ENCODE data around the gene DNAJC17. TPM values are rescaled to one million over a fixed set of nuclear protein-coding genes. Genes with fewer than 3 reads are reported as not detected.

DNAJC17 gene
- total and polyA plus RNA-seq, 4 donors: 10.0 to 32.5 (median 19.9) TPM

DNA sequence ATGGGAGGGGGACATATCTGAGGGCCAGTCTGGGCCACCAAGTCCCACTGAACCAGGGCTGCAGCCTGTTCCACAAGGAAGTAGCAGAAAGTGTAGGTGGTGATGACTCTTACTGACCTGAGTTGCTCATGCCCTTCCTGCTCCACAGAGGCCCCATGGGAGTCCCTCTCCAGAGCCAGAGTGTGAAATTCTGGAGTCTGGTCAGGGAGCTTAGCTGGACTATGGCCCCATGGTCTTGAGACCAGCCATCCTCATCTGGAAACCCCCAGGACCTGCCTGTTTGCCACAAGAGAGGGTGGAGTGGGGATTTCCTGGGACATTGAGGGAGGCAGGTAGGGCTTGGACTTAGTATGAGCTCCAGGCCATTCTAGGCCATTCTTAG lies 39.6 kb upstream of the DNAJC17 start:
- Histone ChIP-seq H3K9me3 (ENCODE audit: control insufficient read depth in 4 of 4, low read length in 3 of 4) (no peaks in the 10 kb centered on the region), H3K27me3 (ENCODE audit: control insufficient read depth in 4 of 4, insufficient read depth in 4 of 4, low read length in 3 of 4) (peaks cover 0 to 2% (median 1%) of the 10 kb centered on the region in 4 donors), H3K27ac (ENCODE audit: low read depth in 1 of 2, low read length in 2 of 2) (peak overlapping the region in 1 of 2 donors; percentile 18), H3K4me1 (ENCODE audit: control insufficient read depth in 4 of 4, insufficient read depth in 4 of 4, low read length in 3 of 4) (peaks cover 8 to 20% (median 10%) of the 10 kb centered on the region in 4 donors), H3K36me3 (ENCODE audit: control insufficient read depth in 4 of 4, insufficient read depth in 3 of 4, low read depth in 1 of 4, low read length in 3 of 4) (no peaks in the 10 kb centered on the region), H3K9ac (ENCODE audit: low read depth in 1 of 2, low read length in 2 of 2) (no peak overlapping the region), H3K4me3 (ENCODE audit: low read depth in 1 of 3, low read length in 3 of 3) (no peak overlapping the region)
- no peak for DNase-seq (ENCODE audit: low spot score)
- no peak for TF ChIP-seq GABPA (IDR thresholded peaks at IDR 0.05 in 1 of 2, conservative IDR thresholded peaks at IDR 0.05 in 1 of 2)

DNA sequence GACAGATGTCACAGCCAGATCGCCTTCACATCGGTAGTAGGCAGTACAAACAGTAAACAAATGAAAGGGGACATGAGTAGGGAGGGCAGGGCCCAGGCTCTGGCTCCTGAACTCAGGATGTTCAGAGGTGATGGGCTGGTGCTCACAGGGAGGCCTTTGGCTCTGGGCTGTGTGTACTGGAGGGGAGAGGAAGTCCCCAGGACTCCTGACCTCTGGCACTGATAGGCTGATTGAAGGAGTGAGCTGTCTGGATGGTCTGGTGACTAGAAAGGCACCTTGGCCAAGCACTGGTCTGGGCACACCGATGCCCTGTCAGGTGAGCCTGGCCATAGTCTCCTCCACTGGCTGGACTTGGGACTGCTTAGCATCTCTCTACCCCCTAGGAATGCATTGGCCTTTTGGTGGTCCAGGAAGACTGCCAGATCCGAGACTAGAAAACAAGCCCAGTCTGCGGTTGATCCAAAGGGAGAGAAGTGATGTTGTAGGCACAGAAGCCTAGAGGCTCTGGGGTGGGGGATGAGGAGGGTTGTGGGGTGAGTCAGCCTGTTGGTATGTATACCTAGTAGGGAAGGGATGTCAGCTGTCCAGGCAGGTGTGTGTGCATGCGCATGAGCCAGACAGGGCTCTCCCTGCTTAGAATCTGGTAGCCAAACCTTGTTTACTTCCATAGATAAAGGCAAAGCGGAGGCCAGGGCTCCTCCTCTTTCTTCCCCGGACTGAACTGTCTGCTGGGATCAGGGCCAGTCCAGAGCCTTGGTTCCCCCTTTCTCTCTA lies 38.4 kb upstream of the DNAJC17 start:
- no peak overlapping the region for H3K9ac ChIP-seq (ENCODE audit: low read depth in 1 of 2, low read length in 2 of 2)

DNA sequence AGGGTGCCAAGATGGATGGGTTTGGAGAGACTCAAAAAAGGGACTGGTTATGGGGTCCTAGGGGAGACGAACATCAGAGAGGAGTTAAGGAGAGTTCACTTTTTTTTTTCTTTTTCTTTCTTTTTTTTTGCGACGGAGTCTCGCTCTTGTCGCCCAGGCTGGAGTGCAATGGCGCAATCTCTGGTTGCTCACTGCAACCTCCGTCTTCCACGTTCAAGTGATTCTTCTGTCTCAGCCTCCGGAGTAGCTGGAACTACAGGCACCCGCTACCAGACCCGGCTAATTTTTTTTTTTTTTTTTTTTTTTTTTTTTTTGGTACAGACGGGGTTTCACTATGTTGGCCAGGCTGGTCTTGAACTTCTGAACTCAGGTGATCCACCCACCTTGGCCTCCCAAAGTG lies 37.8 kb upstream of the DNAJC17 start:
- TF ChIP-seq, protein P1, sequence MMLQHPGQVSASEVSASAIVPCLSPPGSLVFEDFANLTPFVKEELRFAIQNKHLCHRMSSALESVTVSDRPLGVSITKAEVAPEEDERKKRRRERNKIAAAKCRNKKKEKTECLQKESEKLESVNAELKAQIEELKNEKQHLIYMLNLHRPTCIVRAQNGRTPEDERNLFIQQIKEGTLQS (IDR thresholded peaks at IDR 0.05): no peak
- TF ChIP-seq, protein P2, sequence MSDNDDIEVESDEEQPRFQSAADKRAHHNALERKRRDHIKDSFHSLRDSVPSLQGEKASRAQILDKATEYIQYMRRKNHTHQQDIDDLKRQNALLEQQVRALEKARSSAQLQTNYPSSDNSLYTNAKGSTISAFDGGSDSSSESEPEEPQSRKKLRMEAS (IDR thresholded peaks at IDR 0.05): no peak
- TF ChIP-seq, protein P3, sequence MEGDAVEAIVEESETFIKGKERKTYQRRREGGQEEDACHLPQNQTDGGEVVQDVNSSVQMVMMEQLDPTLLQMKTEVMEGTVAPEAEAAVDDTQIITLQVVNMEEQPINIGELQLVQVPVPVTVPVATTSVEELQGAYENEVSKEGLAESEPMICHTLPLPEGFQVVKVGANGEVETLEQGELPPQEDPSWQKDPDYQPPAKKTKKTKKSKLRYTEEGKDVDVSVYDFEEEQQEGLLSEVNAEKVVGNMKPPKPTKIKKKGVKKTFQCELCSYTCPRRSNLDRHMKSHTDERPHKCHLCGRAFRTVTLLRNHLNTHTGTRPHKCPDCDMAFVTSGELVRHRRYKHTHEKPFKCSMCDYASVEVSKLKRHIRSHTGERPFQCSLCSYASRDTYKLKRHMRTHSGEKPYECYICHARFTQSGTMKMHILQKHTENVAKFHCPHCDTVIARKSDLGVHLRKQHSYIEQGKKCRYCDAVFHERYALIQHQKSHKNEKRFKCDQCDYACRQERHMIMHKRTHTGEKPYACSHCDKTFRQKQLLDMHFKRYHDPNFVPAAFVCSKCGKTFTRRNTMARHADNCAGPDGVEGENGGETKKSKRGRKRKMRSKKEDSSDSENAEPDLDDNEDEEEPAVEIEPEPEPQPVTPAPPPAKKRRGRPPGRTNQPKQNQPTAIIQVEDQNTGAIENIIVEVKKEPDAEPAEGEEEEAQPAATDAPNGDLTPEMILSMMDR (IDR thresholded peaks at IDR 0.05; ENCODE audit: low read depth, low read length, missing input control): no peak
- no peak for TF ChIP-seq JUND (IDR thresholded peaks at IDR 0.05)
- TF ChIP-seq TAF1 (conservative IDR thresholded peaks at IDR 0.05): no peak
- no peak for TF ChIP-seq FOXA2 (IDR thresholded peaks at IDR 0.05)
- TF ChIP-seq RAD21 (IDR thresholded peaks at IDR 0.05): no peak
- TF ChIP-seq HNF4A (conservative IDR thresholded peaks at IDR 0.05): no peak
- no peak for TF ChIP-seq YY1 (IDR thresholded peaks at IDR 0.05)
- TF ChIP-seq FOXA1 (IDR thresholded peaks at IDR 0.05): no peak
- TF ChIP-seq SP1 (IDR thresholded peaks at IDR 0.05): no peak
- TF ChIP-seq, protein P4, sequence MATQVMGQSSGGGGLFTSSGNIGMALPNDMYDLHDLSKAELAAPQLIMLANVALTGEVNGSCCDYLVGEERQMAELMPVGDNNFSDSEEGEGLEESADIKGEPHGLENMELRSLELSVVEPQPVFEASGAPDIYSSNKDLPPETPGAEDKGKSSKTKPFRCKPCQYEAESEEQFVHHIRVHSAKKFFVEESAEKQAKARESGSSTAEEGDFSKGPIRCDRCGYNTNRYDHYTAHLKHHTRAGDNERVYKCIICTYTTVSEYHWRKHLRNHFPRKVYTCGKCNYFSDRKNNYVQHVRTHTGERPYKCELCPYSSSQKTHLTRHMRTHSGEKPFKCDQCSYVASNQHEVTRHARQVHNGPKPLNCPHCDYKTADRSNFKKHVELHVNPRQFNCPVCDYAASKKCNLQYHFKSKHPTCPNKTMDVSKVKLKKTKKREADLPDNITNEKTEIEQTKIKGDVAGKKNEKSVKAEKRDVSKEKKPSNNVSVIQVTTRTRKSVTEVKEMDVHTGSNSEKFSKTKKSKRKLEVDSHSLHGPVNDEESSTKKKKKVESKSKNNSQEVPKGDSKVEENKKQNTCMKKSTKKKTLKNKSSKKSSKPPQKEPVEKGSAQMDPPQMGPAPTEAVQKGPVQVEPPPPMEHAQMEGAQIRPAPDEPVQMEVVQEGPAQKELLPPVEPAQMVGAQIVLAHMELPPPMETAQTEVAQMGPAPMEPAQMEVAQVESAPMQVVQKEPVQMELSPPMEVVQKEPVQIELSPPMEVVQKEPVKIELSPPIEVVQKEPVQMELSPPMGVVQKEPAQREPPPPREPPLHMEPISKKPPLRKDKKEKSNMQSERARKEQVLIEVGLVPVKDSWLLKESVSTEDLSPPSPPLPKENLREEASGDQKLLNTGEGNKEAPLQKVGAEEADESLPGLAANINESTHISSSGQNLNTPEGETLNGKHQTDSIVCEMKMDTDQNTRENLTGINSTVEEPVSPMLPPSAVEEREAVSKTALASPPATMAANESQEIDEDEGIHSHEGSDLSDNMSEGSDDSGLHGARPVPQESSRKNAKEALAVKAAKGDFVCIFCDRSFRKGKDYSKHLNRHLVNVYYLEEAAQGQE (IDR thresholded peaks at IDR 0.05): no peak
- TF ChIP-seq EGR1 (IDR thresholded peaks at IDR 0.05; ENCODE audit: low read depth in 2 of 2): no peak
- no peak for TF ChIP-seq HNF4G (IDR thresholded peaks at IDR 0.05)
- TF ChIP-seq, protein P5, sequence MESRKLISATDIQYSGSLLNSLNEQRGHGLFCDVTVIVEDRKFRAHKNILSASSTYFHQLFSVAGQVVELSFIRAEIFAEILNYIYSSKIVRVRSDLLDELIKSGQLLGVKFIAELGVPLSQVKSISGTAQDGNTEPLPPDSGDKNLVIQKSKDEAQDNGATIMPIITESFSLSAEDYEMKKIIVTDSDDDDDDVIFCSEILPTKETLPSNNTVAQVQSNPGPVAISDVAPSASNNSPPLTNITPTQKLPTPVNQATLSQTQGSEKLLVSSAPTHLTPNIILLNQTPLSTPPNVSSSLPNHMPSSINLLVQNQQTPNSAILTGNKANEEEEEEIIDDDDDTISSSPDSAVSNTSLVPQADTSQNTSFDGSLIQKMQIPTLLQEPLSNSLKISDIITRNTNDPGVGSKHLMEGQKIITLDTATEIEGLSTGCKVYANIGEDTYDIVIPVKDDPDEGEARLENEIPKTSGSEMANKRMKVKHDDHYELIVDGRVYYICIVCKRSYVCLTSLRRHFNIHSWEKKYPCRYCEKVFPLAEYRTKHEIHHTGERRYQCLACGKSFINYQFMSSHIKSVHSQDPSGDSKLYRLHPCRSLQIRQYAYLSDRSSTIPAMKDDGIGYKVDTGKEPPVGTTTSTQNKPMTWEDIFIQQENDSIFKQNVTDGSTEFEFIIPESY (IDR thresholded peaks at IDR 0.05): no peak
- TF ChIP-seq NR2F2 (IDR thresholded peaks at IDR 0.05): no peak
- no peak for TF ChIP-seq GABPA (IDR thresholded peaks at IDR 0.05 in 1 of 2, conservative IDR thresholded peaks at IDR 0.05 in 1 of 2)
- no peak for TF ChIP-seq RXRA (IDR thresholded peaks at IDR 0.05)
- Histone ChIP-seq H3K36me3 (ENCODE audit: control insufficient read depth in 4 of 4, insufficient read depth in 3 of 4, low read depth in 1 of 4, low read length in 3 of 4) (no peaks in the 10 kb centered on the region), H3K4me1 (ENCODE audit: control insufficient read depth in 4 of 4, insufficient read depth in 4 of 4, low read length in 3 of 4) (peaks cover 8 to 20% (median 10%) of the 10 kb centered on the region in 4 donors), H3K27ac (ENCODE audit: low read depth in 1 of 2, low read length in 2 of 2) (no peak overlapping the region), H3K9ac (ENCODE audit: low read depth in 1 of 2, low read length in 2 of 2) (no peak overlapping the region), H3K9me3 (ENCODE audit: control insufficient read depth in 4 of 4, low read length in 3 of 4) (no peaks in the 10 kb centered on the region), H3K4me3 (ENCODE audit: low read depth in 1 of 3, low read length in 3 of 3) (peak overlapping the region in 2 of 3 donors; percentile 1 to 46), H3K27me3 (ENCODE audit: control insufficient read depth in 4 of 4, insufficient read depth in 4 of 4, low read length in 3 of 4) (peaks cover 0 to 2% (median 1%) of the 10 kb centered on the region in 4 donors)
- no peak for DNase-seq (ENCODE audit: low spot score)
- WGBS: 57% methylated on average over 12 of the region's 12 CpGs

More for the DNA sequence above, 38.4 kb upstream of the DNAJC17 start:
- TF ChIP-seq NR2F2 (IDR thresholded peaks at IDR 0.05) (no peak), HNF4G (IDR thresholded peaks at IDR 0.05) (no peak)
- Histone ChIP-seq H3K4me1 (ENCODE audit: control insufficient read depth in 4 of 4, insufficient read depth in 4 of 4, low read length in 3 of 4) (peaks cover 8 to 20% (median 10%) of the 10 kb centered on the region in 4 donors), H3K27ac (ENCODE audit: low read depth in 1 of 2, low read length in 2 of 2) (no peak overlapping the region), H3K9me3 (ENCODE audit: control insufficient read depth in 4 of 4, low read length in 3 of 4) (no peaks in the 10 kb centered on the region), H3K27me3 (ENCODE audit: control insufficient read depth in 4 of 4, insufficient read depth in 4 of 4, low read length in 3 of 4) (peaks cover 0 to 2% (median 1%) of the 10 kb centered on the region in 4 donors), H3K36me3 (ENCODE audit: control insufficient read depth in 4 of 4, insufficient read depth in 3 of 4, low read depth in 1 of 4, low read length in 3 of 4) (no peaks in the 10 kb centered on the region), H3K4me3 (ENCODE audit: low read depth in 1 of 3, low read length in 3 of 3) (no peak overlapping the region)
- no peak for DNase-seq (ENCODE audit: low spot score)
- 67% methylated on average over 8 of the region's 8 CpGs for WGBS

All from liver (tissue), 9 donors.